ENCODE data around the gene MRPL17.

- TF ChIP-seq ELF4 (CRISPR knock-in tag; IDR thresholded peaks at IDR 0.05; ENCODE audit: low read depth) (no peak), ATF2 (CRISPR knock-in tag; IDR thresholded peaks at IDR 0.05; ENCODE audit: borderline replicate concordance, low read depth) (no peak), CTCF (IDR thresholded peaks at IDR 0.05) (no peak), ATF3 (CRISPR knock-in tag; conservative IDR thresholded peaks at IDR 0.05) (no peak), ZNF416 (CRISPR knock-in tag; IDR thresholded peaks at IDR 0.05) (no peak), ZBTB43 (CRISPR knock-in tag; IDR thresholded peaks at IDR 0.05) (no peak), IRF2 (CRISPR knock-in tag; IDR thresholded peaks at IDR 0.05; ENCODE audit: borderline replicate concordance, low read depth) (no peak), ZSCAN18 (CRISPR knock-in tag; IDR thresholded peaks at IDR 0.05) (no peak), CBFB (CRISPR knock-in tag; IDR thresholded peaks at IDR 0.05; ENCODE audit: low read depth) (no peak), CREB1 (CRISPR knock-in tag; IDR thresholded peaks at IDR 0.05) (no peak)
Measured at GRCh38 chr11:6671991-6672390, 11.1 kb downstream of the MRPL17 start.
